Activated T-cell treated with anti-CD3 and anti-CD28 coated beads for 48 hours (primary cell): ENCODE data around the gene DMRTC1.
"Not testable (repeated sequence)": the region's sequence is repeated elsewhere in the genome, so short reads cannot be mapped to it uniquely, and the experiment has no call there.

Source experiments
- DNase-seq: peaks from one replicate; pipeline ENCODE4 v3.0.0-alpha.2; 2020; ENCODE audit warnings: low read depth

The DMRTC1 gene, protein sequence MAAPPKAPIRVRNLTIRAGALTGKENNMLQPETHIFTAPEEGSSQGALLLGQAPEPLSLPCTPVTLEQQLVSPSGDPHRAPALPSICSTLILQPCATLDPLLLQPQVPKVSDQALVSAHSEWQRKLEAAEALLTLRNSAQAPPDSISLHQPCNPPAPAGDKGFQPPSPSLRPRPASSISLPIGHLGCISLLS

DNA sequence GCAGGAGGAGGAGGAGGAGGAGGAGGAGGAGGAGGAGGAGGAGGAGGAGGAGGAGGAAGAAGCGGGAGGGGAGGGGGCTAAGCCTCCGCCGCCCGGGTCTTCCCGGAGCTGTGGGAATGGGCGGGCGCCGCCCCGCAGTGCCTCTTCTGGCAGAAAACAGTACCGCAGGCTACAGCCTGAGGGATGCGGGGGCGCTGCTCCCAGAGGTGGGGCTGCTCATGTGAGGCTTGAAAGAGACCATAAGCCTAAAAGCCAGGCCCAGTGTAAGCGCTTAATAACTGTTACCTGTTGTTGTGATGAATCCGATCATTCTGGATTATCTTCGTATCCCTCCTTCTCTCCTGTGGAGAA, at the start of gene DMRTC1:
Gene DMRTC1, minus strand, starts transcription at position 19 of the 351 bp plus-strand sequence. CDS start 68,143 bp downstream, outside the sequence.
- not testable (repeated sequence) for DNase-seq

DNA sequence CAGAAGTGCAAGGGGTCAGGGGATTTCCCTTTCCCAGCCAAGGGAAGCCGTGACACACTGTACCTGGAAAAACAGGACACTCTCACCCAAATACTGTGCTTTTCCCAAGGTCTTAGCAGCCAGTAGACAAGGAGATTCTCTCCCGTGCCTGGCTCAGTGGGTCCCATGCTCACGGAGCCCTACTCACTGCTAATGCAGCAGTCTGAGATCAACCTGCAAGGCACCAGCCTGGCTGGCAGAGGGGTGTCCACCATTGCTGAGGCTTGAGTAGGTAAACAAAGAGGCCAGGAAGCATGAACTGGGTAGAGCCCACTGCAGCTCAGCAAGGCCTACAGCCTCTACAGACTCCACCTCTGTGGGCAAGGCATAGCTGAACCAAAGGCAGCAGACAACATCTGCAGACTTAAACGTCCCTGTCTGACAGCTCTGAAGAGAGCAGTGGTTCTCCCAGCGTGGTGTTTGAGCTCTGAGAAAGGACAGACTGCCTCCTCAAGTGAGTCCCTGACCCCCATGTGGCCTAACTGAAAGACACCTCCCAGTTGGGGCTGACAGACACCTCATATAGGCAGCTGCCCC, 37.3 kb upstream of the DMRTC1 start:
- not testable (repeated sequence) for DNase-seq

DNA sequence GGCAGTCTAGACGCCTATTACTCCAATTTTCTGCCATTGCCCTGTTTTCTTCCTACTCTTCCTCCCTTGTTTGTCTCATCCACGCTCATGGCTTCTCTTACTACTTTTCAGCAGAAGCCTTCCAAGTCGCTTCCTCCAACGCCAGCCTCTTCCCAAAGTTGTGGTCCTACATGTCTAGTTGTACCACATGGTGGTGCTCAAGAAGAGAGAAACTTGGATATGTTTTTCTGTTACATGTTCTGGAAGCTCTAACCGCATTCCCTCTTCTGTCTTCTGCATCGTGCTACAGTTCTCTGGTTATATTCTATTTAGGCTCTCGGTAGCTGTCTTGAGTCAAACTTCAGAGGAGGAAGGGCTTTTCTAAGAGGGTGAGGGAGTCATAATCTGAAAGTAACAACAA, 31.2 kb upstream of the DMRTC1 start:
- not testable (repeated sequence) for DNase-seq

DNA sequence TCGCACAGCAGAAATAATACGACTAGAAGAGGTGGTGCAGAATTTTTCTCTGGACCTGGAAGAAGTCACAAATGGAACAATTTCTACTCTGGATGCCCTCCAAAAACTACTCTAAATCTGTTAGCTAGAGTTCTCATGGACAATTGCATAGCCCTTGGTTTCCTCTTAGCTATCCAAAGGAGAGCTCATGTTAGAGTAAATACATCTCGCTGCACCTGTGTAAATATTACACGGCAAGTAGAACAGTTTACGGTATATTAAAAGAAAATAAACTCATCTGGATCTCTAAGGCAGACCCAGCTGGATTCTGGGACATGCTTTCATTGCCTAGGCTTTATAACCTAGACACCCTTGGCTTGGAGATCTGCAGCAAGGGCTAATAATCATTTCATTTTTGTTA, 28.2 kb upstream of the DMRTC1 start:
- not testable (repeated sequence) for DNase-seq

DNA sequence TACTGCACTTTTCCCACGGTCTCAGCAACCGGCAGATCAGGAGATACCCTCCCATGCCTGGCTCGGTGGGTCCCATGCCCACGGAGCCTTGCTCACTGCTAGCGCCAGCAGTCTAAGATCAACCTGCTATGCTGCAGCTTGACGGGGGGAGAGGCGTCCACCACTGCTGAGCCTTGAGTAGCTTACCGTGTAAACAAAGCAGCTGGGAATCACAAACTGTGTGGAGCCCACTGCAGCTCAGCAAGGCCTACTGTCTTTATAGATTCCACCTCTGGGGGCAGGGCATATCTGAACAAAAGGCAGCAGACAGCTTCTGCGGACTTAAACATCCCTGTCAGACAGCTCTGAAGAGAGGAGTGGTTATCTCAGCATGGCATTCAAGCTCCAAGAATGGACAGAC, 16.3 kb upstream of the DMRTC1 start:
- DNase-seq: not testable (repeated sequence)

DNA sequence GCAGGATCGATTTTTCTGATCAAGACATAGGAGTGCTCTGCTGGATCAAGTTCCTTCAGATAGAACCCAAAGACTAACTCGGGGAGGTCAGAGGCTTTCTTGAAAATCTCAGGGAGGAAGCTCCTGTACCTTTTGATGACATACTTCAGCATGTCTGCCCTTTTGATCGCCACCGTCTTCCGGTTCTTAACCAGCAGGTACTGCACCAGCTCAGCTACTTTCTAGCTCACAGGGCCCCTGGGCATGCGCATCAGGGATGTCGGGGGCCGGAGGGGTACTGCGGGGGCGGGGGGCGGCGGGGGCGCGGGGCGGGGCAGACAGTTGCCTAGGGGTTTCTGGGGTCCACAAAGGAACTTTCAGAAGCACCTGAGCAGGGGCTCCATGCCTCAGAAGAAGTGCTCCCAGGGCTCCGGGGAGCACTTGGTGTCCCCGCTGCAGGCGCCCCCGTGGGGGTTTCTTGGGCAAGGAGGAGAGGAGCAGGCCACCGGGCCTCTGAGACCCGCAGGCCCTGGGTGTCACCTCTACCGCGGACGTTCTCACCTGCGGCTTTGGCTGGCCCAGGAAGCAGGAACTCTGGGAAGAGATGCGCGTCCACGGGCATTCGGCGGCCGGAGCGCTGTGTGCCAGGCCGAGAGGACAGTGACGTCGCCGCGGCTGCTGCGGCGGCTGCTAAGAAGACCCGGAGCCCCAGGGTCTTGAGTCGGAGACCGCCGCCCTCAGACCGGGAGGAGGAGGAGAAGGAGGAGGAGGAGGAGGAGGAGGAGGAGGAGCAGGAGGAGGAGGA, 410 bp downstream of the DMRTC1 start:
- not testable (repeated sequence) for DNase-seq

DNA sequence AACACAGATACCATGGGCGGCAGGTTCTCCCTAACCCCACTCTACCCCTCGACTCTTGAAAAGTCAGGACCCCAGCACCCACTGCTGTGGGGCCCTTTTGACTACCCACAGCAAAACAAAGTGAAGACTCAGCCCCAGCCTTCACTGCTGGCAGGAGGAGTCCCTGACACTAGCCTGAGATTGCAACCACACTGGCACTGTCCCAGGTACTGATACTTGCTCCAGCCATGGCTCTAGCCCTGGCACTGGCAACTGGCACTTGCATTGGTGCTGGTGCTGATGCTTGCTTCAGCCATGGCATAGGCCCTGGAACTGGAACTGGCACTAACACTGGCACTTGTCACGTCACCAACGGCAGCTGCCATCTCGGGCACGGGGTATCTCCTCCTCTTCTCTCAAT, 1.4 kb downstream of the DMRTC1 start:
- DNase-seq: not testable (repeated sequence)

DNA sequence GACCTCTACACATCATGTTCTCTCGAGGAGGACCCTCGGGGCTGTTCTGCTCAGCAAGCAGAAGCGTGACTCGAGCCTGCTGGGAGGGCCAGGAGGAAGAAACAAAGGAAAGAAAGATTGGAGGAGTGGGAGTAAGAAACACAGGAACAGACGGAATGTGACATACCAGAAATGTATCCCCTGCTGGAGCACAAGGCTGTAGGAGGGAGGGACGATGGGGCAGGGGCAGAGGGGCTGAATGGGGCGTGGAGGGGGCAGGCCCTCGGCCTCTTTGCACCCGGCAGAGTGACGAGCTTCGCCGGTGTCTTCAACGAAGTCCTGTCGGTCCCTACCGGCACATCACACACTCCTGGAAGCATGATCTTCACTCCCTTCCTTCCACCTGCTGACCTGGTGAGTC, 5.7 kb downstream of the DMRTC1 start, which contains the start of gene FAM236A:
Gene FAM236A, plus strand, starts transcription at position 301 of the 400 bp plus-strand sequence. Its CDS starts 57 bp downstream, at position 358.
- DNase-seq: not testable (repeated sequence)

DNA sequence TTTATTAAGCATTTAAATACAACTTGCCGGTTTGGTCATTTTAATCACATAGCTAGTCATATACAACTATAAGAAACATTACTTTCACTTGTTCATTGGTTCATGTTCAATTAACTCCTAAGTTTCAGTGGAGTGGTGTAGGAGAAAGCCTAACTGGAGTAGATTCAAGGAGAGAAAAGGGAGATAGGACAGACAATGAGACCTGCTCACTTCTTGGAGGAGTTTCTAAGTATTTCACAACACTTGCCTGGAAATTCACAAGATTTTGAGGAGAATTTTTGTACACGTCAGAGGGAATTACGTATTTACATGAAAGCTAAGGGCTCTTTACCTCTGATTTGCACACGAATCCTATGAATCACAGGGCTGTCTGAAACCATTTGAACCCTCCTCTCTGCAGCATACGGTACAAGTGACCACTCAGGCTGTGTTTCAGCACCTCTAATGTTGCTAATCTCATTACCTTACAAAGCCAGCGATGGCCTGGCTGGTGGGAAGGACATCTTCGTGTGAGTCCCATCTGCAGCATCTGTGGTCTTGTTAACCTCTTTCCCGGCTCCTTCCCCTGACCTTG, 6.7 kb downstream of the DMRTC1 start:
- DNase-seq: not testable (repeated sequence)

DNA sequence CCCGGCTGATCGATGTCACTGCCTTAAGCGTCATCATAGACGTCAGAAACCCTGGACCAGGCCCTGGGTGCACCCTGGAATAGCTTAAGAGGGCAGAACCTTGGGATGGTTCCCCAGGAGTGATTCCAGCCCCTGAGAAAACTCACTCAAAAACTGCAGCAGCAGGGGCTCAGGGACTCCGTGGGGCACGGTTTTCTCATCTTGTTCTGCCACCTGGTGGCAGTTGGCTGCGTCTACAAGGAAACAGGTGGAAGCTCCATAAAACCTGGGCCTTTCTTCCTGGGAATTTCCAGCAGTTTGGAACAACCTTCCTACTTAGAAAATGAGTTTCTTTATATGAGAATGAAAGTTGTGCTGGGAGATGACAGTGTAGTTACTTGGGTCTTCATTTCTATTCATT, 7.2 kb downstream of the DMRTC1 start:
- DNase-seq: not testable (repeated sequence)

DNA sequence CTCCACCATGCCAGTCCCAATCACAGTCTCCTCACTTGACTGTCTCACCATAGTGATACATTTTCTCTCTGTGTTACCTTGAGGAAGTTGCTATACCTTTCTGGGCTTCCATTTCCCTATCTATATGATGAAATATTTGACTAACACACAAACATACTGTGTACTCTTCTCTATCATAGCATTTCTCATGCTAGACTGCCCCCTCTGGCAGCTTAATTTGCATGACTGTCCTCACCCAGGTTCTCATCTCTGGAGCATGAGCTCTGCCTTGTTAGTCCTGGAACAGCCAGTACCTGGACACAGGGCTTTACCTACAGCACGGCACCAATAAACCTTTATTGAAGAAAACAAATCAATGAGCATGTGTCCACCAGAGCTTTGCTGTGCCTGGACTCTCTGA, 11.4 kb downstream of the DMRTC1 start:
- not testable (repeated sequence) for DNase-seq

DNA sequence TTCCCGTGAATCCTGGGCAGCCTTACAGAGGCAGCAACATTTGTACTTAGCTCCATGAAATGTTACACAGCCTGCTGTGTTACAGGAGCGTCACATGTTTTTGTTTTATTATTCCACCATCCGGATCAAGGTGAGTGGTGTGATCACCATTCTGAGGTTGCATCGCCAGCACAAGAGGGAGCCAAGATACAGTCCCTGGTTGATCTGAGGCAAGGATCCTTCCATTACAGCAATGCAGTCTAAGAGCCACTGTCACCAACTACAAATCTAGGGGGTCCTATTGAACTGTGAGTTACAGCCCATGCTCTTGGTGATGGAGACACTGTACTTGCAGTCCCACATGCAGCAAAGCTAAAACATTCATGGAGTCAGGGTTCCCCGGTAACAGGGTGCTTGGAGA, 27.5 kb downstream of the DMRTC1 start:
- not testable (repeated sequence) for DNase-seq

DNA sequence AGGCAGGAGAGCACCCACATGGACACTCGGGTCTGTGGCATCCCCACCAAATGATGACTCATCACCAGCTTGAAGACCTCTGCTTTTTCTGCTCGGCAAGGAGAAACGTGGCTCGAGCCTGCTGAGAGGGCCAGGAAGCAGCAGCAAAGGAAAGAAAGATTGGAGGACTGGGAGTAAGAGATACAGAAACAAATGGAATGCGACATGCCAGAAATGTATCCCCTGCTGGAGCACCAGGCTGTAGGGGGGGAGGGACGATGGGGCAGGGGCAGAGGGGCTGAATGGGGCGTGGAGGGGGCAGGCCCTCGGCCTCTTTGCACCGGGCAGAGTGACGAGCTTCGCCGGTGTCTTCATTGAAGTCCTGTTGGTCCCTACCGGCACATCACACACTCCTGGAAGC, 31.3 kb downstream of the DMRTC1 start, which contains the start of gene FAM236C:
Gene FAM236C, plus strand, starts transcription at position 301 of the 400 bp plus-strand sequence. CDS start 100 bp downstream, outside the sequence.
- not testable (repeated sequence) for DNase-seq

DNA sequence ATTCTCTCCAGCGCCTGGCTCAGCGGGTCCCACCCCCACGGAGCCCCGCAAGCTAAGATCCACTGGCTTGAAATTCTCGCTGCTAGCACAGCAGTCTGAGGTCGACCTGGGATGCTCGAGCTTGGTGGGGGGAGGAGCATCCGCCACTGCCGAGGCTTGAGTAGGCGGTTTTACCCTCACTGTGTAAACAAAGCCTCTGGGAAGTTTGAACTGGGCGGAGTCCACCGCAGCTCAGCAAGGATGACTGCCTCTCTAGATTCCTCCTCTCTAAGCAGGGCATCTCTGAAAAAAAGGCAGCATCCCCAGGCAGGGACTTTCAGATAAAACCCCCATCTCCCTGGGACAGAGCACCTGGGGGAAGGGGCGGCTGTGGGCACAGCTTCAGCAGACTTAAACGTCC, 53.9 kb downstream of the DMRTC1 start:
- not testable (repeated sequence) for DNase-seq

DNA sequence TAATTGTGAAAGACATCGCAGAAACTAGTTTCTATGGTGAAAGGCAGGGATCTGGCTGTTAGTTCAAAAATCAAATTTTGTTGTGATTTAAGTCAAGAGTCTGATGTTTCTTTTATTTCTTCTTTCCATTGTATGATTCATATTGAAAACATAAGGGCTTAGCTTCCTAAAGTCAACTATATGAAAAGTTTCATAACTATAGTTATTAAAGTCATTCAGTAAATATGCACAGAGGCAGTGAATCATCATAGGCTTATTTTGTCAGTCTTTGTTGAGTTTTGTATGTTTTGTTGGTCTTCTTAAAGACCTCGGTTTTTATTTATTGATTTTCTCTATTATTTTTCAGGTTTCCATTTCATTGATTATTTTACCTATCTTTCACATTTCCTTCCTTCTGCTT, 60.7 kb downstream of the DMRTC1 start:
- DNase-seq: not testable (repeated sequence)

DNA sequence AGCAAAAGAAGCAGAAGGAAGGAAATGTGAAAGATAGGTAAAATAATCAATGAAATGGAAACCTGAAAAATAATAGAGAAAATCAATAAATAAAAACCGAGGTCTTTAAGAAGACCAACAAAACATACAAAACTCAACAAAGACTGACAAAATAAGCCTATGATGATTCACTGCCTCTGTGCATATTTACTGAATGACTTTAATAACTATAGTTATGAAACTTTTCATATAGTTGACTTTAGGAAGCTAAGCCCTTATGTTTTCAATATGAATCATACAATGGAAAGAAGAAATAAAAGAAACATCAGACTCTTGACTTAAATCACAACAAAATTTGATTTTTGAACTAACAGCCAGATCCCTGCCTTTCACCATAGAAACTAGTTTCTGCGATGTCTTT, 106.1 kb downstream of the DMRTC1 start:
- DNase-seq: not testable (repeated sequence)

DNA sequence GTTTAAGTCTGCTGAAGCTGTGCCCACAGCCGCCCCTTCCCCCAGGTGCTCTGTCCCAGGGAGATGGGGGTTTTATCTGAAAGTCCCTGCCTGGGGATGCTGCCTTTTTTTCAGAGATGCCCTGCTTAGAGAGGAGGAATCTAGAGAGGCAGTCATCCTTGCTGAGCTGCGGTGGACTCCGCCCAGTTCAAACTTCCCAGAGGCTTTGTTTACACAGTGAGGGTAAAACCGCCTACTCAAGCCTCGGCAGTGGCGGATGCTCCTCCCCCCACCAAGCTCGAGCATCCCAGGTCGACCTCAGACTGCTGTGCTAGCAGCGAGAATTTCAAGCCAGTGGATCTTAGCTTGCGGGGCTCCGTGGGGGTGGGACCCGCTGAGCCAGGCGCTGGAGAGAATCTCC, 112.9 kb downstream of the DMRTC1 start:
- not testable (repeated sequence) for DNase-seq
